GM19463 (cell line): ENCODE data around the gene DNAH2.

Source experiments
- ATAC-seq: cut with Tn5 transposase; IDR thresholded peaks from one replicate; pipeline ENCODE4 v1.9.1; 2021; ENCODE audit warnings: mild to moderate bottlenecking, moderate library complexity; ENCODE audit not compliant: unreplicated experiment

DNAH2 gene

GRCh38 chr17:7703584-7704479 is 13.7 kb upstream of the DNAH2 start:
- no peak for ATAC-seq

DNA sequence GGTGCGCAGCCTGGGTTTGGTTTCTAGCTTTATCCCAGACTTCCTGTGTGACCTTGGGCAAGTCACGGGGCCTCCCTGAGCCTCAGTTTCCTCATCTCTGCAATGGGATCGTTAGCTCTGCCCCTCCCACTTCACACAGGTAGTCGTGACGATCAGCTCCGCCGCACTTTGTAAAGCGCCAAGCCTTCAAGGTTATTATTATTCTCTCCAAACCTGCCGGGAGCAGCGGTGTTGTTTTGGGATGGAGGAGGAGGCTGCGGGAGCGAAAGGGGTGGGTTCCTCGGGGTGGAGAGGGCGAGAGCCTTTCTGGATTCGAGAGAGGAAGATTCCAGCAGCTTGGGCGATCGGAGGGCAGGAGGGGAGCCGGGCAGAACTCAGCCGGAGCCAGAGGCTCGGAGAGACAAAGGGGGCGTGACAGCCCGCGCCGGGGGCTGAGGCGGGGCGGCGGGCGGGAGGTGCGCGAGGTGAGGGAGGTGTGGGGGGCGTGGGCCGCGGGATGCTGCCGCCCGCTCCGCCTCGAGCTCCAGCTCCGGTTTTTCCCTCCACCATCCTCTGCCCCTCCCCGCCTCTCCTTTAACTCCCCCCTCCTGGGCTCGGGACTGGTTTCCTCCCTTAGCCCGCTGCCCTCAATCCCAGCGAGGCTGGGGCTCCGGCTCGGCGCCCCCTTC is 12.8 kb upstream of the DNAH2 start, which contains the start of gene EFNB3:
Gene EFNB3 (plus strand): TSS at position 602 of the 668 bp plus-strand sequence. CDS start 397 bp downstream, outside the sequence.
- no peak for ATAC-seq

DNA sequence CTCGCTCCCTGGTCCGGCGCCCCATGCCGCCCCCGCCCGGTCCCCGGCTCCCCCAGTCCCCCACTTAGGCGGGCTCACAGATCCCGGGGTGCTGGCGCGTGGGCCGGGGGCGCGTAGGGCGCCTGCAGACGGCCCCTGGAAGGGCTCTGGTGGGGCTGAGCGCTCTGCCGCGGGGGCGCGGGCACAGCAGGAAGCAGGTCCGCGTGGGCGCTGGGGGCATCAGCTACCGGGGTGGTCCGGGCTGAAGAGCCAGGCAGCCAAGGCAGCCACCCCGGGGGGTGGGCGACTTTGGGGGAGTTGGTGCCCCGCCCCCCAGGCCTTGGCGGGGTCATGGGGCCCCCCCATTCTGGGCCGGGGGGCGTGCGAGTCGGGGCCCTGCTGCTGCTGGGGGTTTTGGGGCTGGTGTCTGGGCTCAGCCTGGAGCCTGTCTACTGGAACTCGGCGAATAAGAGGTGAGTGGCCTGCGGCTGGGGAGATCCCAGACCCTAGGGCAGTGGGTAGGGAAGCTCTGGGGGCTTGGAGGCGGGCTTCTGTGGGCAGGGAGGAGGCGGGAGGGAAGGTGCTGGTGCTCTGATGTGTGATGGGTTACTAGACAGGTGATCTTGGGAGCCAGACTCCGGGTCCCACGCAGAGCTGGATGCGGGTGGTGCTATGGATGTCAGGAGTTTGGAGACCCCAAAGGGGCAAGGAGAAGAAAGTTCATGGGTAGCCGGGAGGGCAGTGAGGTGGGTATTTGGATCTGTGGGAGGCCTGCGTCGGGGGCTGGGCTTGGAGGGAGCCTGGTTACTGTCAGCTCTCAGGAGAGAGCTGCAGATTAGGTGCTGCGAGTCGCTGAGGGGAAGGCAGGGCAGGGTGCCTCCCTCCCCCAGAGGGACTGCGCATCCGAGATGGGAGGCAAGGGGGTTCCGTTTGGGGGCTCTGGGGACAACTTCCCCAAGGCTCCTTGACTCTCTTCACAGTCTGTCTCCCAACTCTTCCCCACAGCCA is 12.0 kb upstream of the DNAH2 start:
- ATAC-seq: no peak

DNA sequence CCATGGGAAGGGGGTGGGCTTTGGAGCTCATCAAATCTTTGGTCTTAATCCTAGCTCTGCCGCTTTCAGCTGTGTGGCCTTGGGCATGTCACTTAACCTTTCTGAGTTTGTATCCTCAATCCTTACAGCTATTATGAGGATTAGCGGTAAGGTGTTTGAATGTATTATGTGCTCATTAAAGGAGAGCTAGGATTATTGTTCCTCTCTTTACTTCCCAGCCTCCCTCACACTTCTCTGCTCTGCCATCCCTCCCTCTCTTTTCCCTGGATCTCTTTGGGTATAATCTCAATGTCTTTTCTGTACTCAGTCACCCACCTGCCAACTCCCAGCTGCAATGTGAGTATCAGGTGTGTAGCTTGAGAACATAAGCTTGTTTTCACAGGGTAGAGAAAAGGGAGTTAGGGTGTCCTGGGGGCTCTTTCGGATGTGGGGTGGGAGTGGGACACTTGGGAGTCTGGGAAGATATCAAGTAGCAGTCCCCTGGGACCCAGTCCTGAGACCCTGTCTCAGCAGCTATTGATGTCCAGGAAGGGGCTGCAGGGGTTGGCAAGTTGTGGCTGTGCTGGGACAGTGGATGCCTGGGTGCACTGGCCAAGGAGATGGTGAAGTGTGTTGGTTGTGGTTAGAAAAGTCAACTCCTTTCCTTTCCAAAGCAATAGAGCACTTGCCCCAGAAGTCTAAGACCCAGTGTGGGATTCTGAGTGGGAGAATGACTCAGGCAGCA is 10.8 kb upstream of the DNAH2 start:
- ATAC-seq: no peak

- ATAC-seq: no peak
Observed at GRCh38 chr17:7707446-7707845, 10.1 kb upstream of the DNAH2 start.

GRCh38 chr17:7707858-7708750 is 9.4 kb upstream of the DNAH2 start:
- ATAC-seq: no peak

- ATAC-seq: no peak
Observed at GRCh38 chr17:7709031-7709430, 8.5 kb upstream of the DNAH2 start.

- ATAC-seq: no peak
Observed at GRCh38 chr17:7710301-7710700, 7.2 kb upstream of the DNAH2 start.

- no peak for ATAC-seq
Observed at GRCh38 chr17:7711051-7711755, 6.3 kb upstream of the DNAH2 start.

DNA sequence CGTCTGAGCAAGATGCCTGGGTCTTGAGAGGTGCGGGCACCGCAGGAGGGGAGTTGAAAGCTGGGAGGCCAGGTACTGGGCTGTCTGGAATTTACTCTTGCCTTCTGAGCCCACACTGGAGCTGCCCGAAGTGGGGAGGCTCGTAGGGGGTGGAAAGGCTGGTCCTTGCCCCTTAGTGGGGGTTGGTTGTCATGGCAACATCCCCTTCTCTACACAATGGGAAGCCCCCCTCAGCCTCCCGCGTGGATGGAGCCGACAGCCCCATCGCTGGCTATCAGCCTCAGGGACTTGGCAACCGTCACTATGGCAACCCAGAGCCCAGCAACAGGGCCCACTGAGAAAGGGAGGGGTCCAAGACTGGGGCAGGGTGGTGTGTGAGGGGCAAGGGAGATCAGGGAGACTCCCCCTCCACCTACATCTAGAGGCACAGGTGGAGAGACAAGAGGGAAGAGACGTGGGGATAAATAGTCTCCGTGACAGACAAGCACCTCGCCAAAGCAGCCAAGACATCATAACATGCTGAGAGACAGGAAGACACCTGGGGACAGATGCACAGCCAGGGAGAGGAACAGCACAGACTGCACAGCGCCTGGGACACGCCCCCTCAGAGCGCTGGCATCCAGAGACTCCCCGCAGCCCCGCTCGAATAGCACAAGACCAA is 5.3 kb upstream of the DNAH2 start:
- ATAC-seq: no peak

DNA sequence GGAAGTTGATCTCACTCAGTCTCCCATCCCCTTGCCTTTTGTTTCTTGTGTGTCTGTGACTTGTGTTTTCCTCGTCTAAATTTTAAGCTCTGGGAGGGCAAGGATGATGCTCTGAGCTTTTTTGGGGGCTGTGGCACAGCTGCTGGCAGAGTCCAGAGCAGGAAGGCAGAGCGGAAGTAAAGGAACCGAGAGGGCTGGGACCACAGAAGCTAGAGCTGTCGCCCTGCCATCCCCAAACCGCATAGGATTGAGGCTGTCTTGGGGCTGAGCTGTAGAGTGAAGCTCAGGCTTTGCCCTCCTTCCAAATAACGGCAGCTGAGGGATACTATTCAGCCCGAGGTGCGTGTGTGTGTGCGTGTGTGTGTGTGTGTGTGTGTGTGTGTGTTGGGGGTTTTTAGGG is 3.8 kb upstream of the DNAH2 start:
- no peak for ATAC-seq

GRCh38 chr17:7714721-7715594 is 2.6 kb upstream of the DNAH2 start:
- ATAC-seq: no peak

DNA sequence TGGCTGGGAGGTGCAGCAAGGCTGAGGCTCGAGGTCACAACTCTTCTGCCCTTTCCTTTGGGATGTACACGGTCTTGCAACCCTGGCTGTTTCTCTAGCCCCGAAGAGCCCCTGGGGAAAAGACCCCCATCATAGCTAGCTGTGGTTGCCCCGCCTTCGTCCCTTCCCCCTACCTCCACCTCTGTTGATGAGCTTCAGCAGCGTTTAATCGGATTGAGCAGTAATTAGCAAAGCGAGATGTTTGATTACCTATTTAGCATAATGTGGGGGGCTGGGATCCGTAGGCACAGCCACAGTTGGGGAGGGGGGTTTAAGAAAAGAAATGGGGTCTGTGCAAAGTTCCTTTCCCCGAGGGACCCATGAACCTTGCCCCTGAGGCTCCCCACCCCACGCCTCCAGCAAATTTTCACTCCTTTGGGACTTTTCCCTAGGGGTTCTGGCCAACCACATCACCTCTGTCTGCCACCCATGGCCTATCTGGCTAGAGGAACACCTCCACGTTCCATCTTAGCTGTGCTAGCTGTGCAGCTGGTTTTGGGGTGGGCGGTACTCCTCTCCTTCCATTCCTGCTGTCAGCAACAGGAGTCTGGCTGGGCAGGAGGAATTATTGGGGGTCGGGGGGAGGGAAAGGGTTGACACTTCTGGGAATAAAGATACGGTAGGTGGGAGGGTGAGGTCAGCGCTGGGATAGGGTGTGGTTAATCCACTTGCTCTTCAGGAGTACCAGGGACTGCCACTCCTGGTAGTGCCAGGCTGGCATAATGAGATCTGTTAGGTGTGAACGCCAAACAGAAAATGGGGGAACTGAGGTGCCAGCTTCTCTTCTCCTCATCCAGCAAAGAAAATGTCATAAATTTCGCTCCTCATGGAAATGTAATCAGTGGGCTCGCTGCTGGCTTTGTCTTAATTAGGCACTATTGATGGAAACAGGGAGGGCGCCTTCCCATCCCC is 1.3 kb upstream of the DNAH2 start:
- no peak for ATAC-seq

DNA sequence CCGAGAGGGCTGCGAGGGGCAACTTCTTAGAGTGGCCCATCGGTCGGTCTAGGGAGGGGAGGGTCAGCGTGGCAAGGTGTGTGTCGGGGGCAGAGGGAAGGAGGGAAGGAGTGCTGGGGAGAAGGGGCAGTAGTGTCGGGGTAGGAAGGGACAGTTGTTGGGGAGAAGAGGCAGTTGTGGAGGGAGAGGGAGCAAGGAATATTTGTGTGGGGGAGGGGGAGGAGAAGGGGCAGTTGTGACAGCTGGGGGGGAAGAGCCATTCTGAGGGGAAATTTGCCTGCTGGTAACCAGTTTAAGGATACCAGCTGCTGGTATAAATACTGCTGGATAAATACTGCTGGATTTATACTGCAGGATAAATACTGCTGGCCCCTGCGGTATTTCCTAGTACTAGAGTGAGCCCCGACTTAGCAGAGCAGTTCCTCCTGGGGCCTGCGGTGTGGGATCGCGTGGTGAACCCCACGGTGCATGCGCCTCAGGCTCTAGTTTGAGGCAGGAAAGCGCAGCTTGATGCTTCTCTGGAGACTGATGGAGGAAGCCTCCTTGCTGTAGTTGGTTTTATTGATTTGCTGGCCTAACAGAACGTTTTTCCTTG is 309 bp downstream of the DNAH2 start:
- ATAC-seq: no peak

DNA sequence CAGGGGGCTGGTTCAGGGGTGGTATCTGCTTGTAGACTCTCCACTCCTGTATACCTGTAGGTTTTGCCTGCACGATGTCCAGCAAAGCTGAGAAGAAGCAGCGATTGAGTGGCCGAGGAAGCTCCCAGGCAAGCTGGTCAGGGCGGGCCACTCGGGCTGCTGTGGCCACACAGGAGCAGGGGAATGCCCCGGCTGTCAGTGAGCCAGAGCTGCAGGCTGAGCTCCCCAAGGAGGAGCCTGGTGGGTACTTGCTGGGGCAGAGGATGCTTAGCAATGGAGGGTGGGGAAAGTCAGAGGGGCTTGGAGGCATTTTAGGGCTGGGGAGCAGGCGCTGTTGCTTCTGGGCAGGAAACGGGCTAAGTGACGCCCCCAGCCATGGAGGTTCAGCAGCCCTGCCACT is 2.1 kb downstream of the DNAH2 start:
- ATAC-seq: no peak

- ATAC-seq: no peak
Observed at GRCh38 chr17:7720125-7720524, 2.6 kb downstream of the DNAH2 start.
